WTC11 (cell line): ENCODE data around the gene GID8. TPM values are rescaled to one million over a fixed set of nuclear protein-coding genes. Genes with fewer than 3 reads are reported as not detected.

Experiments
- ATAC-seq: fragments of 200-7000 bp; cut with Tn5 transposase; 2 replicates; pipeline ENCODE4 v1.10.0; 2021; ENCODE audit warnings: mild to moderate bottlenecking, moderate library complexity
- CTCF ChIA-PET: fragments of 300-600 bp; sonication (Branson Sonifier 250); formaldehyde crosslinking; loops from one replicate; lab custom pipeline; 2021; ENCODE audit warnings: antibody characterized with exemption; lab: Charles Lee
- POLR2A ChIA-PET: fragments of 350-600 bp; sonication (Branson Sonifier 250); formaldehyde crosslinking; loops from one replicate; lab custom pipeline; 2021; ENCODE audit warnings: antibody characterized with exemption; lab: Charles Lee
- DNase-seq: peaks from one replicate; pipeline ENCODE4 v3.0.0; 2021; ENCODE audit warnings: low spot score
- H3K27ac Mint-ChIP-seq: 2 replicates; pipeline ENCODE4 v1.8.0; 2021; ENCODE audit warnings: mixed read lengths
- H3K27me3 Mint-ChIP-seq: 2 replicates; pipeline ENCODE4 v1.8.0; 2021; ENCODE audit warnings: low read depth, mild to moderate bottlenecking, moderate library complexity, mixed read lengths
- H3K36me3 Mint-ChIP-seq: 2 replicates; pipeline ENCODE4 v1.8.0; 2021; ENCODE audit warnings: mixed read lengths
- H3K4me1 Mint-ChIP-seq: 2 replicates; pipeline ENCODE4 v1.8.0; 2022; ENCODE audit warnings: mixed read lengths
- H3K4me3 Mint-ChIP-seq: 2 replicates; pipeline ENCODE4 v1.8.0; 2021; ENCODE audit warnings: mild to moderate bottlenecking, moderate library complexity, mixed read lengths
- H3K9me3 Mint-ChIP-seq: 2 replicates; pipeline ENCODE4 v1.8.0; 2021; ENCODE audit warnings: mixed read lengths
- ATF1 ChIP-seq: sonication (generic); formaldehyde crosslinking; IDR thresholded peaks from 2 replicates; pipeline ENCODE4 v1.8.1; 2023; ENCODE audit warnings: mild to moderate bottlenecking, moderate library complexity, missing genetic modification reagents
- CREB1 ChIP-seq: sonication (generic); formaldehyde crosslinking; IDR thresholded peaks from 2 replicates; pipeline ENCODE4 v1.8.0; 2023; ENCODE audit warnings: mild to moderate bottlenecking, missing genetic modification reagents
- GABPB1 ChIP-seq: sonication (generic); formaldehyde crosslinking; IDR thresholded peaks from 2 replicates; pipeline ENCODE4 v1.8.1; 2023; ENCODE audit warnings: mild to moderate bottlenecking, missing genetic modification reagents
- KAT7 ChIP-seq: sonication (generic); formaldehyde crosslinking; IDR thresholded peaks from 2 replicates; pipeline ENCODE4 v1.8.1; 2023; ENCODE audit warnings: missing genetic modification reagents, mild to moderate bottlenecking, borderline replicate concordance
- MXD4 ChIP-seq: fragments of 250-450 bp; sonication (Bioruptor Pico); IDR thresholded peaks from 2 replicates; pipeline ENCODE4 v1.8.0; 2021; ENCODE audit warnings: mild to moderate bottlenecking, moderate library complexity, borderline replicate concordance
- PRRX2 ChIP-seq: fragments of 250-450 bp; sonication (Bioruptor Pico); IDR thresholded peaks from 2 replicates; pipeline ENCODE4 v1.8.0; 2021; ENCODE audit warnings: mild to moderate bottlenecking
- ZNF671 ChIP-seq: fragments of 250-450 bp; sonication (Bioruptor Pico); IDR thresholded peaks from 2 replicates; pipeline ENCODE4 v1.8.0; 2021; ENCODE audit warnings: mild to moderate bottlenecking
- total RNA-seq: library from RNA; stranded (reverse); gene quantifications from 3 replicates; pipeline ENCODE4 v1.2.3, GENCODE V29; 2021
- TF ChIP-seq, protein P1 (sequence below): sonication (generic); formaldehyde crosslinking; IDR thresholded peaks from 2 replicates; pipeline ENCODE4 v1.8.1; 2023; ENCODE audit warnings: mild to moderate bottlenecking, missing genetic modification reagents
- TF ChIP-seq, protein P2 (sequence below): sonication (generic); formaldehyde crosslinking; IDR thresholded peaks from 2 replicates; pipeline ENCODE4 v1.8.0; 2023; ENCODE audit warnings: mild to moderate bottlenecking, missing genetic modification reagents
- TF ChIP-seq, protein P3 (sequence below): fragments of 250-450 bp; sonication (Bioruptor Pico); IDR thresholded peaks from 2 replicates; pipeline ENCODE4 v1.8.0; 2021; ENCODE audit warnings: mild to moderate bottlenecking
- TF ChIP-seq, protein P4 (sequence below): sonication (generic); formaldehyde crosslinking; IDR thresholded peaks from 2 replicates; pipeline ENCODE4 v1.8.0; 2022; ENCODE audit warnings: mild to moderate bottlenecking, missing genetic modification reagents
- TF ChIP-seq, protein P5 (sequence below): sonication (generic); formaldehyde crosslinking; IDR thresholded peaks from 2 replicates; pipeline ENCODE4 v1.8.1; 2023; ENCODE audit warnings: mild to moderate bottlenecking, missing genetic modification reagents, moderate library complexity
- TF ChIP-seq, protein P6 (sequence below): fragments of 250-450 bp; sonication (Bioruptor Pico); IDR thresholded peaks from 2 replicates; pipeline ENCODE4 v1.9.0; 2021; ENCODE audit warnings: mild to moderate bottlenecking

GID8 gene
- total RNA-seq, 1 experiment from 2014 or later: 70.2 TPM

DNA sequence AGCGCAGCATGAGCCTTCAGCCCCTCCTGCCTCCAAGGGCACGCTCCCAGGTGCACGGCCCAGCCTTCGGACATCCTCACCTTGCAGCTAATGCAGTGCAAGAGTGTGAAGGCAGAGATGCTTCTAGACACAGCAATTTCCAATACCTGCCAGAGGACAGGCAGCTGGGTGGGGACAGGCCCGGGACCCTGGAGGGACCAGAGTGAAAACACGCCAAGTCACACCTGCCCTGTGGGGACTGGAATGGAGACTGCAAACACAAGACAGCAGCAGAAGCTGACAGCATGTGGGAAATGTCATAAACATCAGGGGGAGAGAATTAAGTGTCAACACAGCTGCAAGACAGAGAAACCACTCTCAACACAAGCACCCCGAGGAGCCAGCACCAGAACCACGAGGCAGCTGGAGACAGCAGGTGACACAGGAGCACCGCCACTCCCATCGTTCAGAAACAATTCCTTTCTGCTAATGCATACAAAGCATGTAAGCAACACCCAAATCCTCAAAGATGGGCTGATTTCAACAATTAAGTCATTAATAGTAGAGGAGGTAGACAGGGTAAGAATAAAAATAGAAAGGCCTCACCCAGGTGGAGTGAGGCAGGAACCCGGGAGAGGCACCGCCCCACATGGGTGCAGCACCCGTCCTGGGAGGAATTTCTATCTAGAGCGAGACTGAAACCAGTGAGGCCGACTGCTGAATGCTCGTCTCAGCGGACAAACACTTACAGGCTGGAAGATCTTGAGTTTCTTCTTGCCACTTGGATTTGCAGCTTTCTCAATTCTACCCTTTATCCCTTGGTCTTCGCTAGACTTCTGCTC, 28.8 kb upstream of the GID8 start:
- Mint-ChIP-seq H3K27ac (peak overlapping the region; percentile 79), H3K4me1 (peaks cover 10% of the 10 kb centered on the region), H3K9me3 (no peaks in the 10 kb centered on the region), H3K36me3 (peaks cover 90% of the 10 kb centered on the region), H3K27me3 (no peaks in the 10 kb centered on the region)
- ATAC-seq (no peak), DNase-seq (no peak)
- POLR2A ChIA-PET: no interaction called here
- CTCF ChIA-PET: interaction anchor here (0.6 kb wide), 1 partner anchor 13 kb away, joined by 4 read pairs; no protein-coding TSS in a partner anchor
- TF ChIP-seq, protein P1, sequence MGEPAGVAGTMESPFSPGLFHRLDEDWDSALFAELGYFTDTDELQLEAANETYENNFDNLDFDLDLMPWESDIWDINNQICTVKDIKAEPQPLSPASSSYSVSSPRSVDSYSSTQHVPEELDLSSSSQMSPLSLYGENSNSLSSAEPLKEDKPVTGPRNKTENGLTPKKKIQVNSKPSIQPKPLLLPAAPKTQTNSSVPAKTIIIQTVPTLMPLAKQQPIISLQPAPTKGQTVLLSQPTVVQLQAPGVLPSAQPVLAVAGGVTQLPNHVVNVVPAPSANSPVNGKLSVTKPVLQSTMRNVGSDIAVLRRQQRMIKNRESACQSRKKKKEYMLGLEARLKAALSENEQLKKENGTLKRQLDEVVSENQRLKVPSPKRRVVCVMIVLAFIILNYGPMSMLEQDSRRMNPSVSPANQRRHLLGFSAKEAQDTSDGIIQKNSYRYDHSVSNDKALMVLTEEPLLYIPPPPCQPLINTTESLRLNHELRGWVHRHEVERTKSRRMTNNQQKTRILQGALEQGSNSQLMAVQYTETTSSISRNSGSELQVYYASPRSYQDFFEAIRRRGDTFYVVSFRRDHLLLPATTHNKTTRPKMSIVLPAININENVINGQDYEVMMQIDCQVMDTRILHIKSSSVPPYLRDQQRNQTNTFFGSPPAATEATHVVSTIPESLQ: no peak
- TF ChIP-seq, protein P2, sequence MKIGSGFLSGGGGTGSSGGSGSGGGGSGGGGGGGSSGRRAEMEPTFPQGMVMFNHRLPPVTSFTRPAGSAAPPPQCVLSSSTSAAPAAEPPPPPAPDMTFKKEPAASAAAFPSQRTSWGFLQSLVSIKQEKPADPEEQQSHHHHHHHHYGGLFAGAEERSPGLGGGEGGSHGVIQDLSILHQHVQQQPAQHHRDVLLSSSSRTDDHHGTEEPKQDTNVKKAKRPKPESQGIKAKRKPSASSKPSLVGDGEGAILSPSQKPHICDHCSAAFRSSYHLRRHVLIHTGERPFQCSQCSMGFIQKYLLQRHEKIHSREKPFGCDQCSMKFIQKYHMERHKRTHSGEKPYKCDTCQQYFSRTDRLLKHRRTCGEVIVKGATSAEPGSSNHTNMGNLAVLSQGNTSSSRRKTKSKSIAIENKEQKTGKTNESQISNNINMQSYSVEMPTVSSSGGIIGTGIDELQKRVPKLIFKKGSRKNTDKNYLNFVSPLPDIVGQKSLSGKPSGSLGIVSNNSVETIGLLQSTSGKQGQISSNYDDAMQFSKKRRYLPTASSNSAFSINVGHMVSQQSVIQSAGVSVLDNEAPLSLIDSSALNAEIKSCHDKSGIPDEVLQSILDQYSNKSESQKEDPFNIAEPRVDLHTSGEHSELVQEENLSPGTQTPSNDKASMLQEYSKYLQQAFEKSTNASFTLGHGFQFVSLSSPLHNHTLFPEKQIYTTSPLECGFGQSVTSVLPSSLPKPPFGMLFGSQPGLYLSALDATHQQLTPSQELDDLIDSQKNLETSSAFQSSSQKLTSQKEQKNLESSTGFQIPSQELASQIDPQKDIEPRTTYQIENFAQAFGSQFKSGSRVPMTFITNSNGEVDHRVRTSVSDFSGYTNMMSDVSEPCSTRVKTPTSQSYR (CRISPR knock-in tag): no peak
- TF ChIP-seq GABPB1 (CRISPR knock-in tag) (no peak), PRRX2 (CRISPR knock-in tag) (no peak), MXD4 (CRISPR knock-in tag) (no peak), KAT7 (CRISPR knock-in tag) (no peak), CREB1 (CRISPR knock-in tag) (no peak), ZNF671 (CRISPR knock-in tag) (no peak), ATF1 (CRISPR knock-in tag) (no peak)
- TF ChIP-seq, protein P3, sequence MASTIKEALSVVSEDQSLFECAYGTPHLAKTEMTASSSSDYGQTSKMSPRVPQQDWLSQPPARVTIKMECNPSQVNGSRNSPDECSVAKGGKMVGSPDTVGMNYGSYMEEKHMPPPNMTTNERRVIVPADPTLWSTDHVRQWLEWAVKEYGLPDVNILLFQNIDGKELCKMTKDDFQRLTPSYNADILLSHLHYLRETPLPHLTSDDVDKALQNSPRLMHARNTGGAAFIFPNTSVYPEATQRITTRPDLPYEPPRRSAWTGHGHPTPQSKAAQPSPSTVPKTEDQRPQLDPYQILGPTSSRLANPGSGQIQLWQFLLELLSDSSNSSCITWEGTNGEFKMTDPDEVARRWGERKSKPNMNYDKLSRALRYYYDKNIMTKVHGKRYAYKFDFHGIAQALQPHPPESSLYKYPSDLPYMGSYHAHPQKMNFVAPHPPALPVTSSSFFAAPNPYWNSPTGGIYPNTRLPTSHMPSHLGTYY (CRISPR knock-in tag): no peak
- TF ChIP-seq, protein P4, sequence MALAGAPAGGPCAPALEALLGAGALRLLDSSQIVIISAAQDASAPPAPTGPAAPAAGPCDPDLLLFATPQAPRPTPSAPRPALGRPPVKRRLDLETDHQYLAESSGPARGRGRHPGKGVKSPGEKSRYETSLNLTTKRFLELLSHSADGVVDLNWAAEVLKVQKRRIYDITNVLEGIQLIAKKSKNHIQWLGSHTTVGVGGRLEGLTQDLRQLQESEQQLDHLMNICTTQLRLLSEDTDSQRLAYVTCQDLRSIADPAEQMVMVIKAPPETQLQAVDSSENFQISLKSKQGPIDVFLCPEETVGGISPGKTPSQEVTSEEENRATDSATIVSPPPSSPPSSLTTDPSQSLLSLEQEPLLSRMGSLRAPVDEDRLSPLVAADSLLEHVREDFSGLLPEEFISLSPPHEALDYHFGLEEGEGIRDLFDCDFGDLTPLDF (CRISPR knock-in tag): no peak
- TF ChIP-seq, protein P5, sequence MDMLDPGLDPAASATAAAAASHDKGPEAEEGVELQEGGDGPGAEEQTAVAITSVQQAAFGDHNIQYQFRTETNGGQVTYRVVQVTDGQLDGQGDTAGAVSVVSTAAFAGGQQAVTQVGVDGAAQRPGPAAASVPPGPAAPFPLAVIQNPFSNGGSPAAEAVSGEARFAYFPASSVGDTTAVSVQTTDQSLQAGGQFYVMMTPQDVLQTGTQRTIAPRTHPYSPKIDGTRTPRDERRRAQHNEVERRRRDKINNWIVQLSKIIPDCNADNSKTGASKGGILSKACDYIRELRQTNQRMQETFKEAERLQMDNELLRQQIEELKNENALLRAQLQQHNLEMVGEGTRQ (CRISPR knock-in tag): no peak
- TF ChIP-seq, protein P6, sequence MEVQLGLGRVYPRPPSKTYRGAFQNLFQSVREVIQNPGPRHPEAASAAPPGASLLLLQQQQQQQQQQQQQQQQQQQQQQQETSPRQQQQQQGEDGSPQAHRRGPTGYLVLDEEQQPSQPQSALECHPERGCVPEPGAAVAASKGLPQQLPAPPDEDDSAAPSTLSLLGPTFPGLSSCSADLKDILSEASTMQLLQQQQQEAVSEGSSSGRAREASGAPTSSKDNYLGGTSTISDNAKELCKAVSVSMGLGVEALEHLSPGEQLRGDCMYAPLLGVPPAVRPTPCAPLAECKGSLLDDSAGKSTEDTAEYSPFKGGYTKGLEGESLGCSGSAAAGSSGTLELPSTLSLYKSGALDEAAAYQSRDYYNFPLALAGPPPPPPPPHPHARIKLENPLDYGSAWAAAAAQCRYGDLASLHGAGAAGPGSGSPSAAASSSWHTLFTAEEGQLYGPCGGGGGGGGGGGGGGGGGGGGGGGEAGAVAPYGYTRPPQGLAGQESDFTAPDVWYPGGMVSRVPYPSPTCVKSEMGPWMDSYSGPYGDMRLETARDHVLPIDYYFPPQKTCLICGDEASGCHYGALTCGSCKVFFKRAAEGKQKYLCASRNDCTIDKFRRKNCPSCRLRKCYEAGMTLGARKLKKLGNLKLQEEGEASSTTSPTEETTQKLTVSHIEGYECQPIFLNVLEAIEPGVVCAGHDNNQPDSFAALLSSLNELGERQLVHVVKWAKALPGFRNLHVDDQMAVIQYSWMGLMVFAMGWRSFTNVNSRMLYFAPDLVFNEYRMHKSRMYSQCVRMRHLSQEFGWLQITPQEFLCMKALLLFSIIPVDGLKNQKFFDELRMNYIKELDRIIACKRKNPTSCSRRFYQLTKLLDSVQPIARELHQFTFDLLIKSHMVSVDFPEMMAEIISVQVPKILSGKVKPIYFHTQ: no peak
- TF ChIP-seq, all 79 proteins: peak for 0
- H3K4me3 Mint-ChIP-seq: no peak overlapping the region
